Bronchial epithelial cell (primary cell): ENCODE measurements around the gene MICAL1. TPM values are rescaled to one million over a fixed set of nuclear protein-coding genes. Genes with fewer than 3 reads are reported as not detected.

Experiments
- DNase-seq: peaks from one replicate; pipeline ENCODE4 v3.0.0-alpha.2; 2010; ENCODE audit warnings: low read depth
- FAIRE-seq: peaks from 2 replicates; lab custom pipeline; 2011; peaks lifted over from hg19 to GRCh38; lab: Jason Lieb, UNC
- H3K27me3 ChIP-seq: 2 replicates; pipeline ENCODE4 v1.5.1; 2011; ENCODE audit warnings: low read length; ENCODE audit not compliant: control insufficient read depth, insufficient read depth
- H3K36me3 ChIP-seq: 2 replicates; pipeline ENCODE4 v1.5.1; 2011; ENCODE audit warnings: low read length; ENCODE audit not compliant: control insufficient read depth, insufficient read depth
- H3K4me3 ChIP-seq: 2 replicates; pipeline ENCODE4 v1.5.1; 2011; ENCODE audit warnings: mild to moderate bottlenecking, low read depth, low read length, control low read depth
- CTCF ChIP-seq: IDR thresholded peaks from 2 replicates; pipeline ENCODE4 v1.5.1; 2011; ENCODE audit warnings: mild to moderate bottlenecking, moderate library complexity, low read length, control low read depth, inconsistent platforms; ENCODE audit not compliant: insufficient read depth, severe bottlenecking
- total RNA-seq: library from RNA; depleted of rRNA; stranded (reverse); fragments of >200 nt; gene quantifications from 2 replicates; pipeline ENCODE4 v1.2.1, GENCODE V29; 2014

Gene MICAL1
- total RNA-seq, 1 donor from 2014 or later, result 14.2 TPM

- TF ChIP-seq CTCF, result no peak
These were observed 25.5 kb upstream of the MICAL1 start for GRCh38 chr6:109480993-109481480.

GRCh38 chr6:109478841-109479624 lies 23.5 kb upstream of the MICAL1 start:
- Histone ChIP-seq H3K27me3 (no peaks in the 10 kb centered on the region), H3K36me3 (peaks cover 12% of the 10 kb centered on the region), H3K4me3 (no peak overlapping the region)
- DNase-seq, result no peak
- FAIRE-seq, result no peak
- no peak for TF ChIP-seq CTCF

More at GRCh38 chr6:109480993-109481480, 25.5 kb upstream of the MICAL1 start:
- Histone ChIP-seq H3K4me3 (no peak overlapping the region), H3K27me3 (no peaks in the 10 kb centered on the region), H3K36me3 (peaks cover 9% of the 10 kb centered on the region)
- DNase-seq (no peak), FAIRE-seq (no peak)

- Histone ChIP-seq H3K4me3 (no peak overlapping the region), H3K36me3 (peaks cover 12% of the 10 kb centered on the region), H3K27me3 (no peaks in the 10 kb centered on the region)
- DNase-seq (no peak), FAIRE-seq (no peak)
- no peak for TF ChIP-seq CTCF
These were observed 22.7 kb upstream of the MICAL1 start for GRCh38 chr6:109478222-109478805.

- TF ChIP-seq CTCF, result no peak
- no peak overlapping the region for H3K4me3 ChIP-seq
- FAIRE-seq (no peak), DNase-seq (no peak)
- peaks cover 12% of the 10 kb centered on the region for H3K36me3 ChIP-seq
- H3K27me3 ChIP-seq, result no peaks in the 10 kb centered on the region
These were observed 22.2 kb upstream of the MICAL1 start for GRCh38 chr6:109477725-109478124.

- no peak for FAIRE-seq
These were observed 21.6 kb upstream of the MICAL1 start for GRCh38 chr6:109477184-109477583.

More at GRCh38 chr6:109477184-109477583, 21.6 kb upstream of the MICAL1 start:
- peaks cover 13% of the 10 kb centered on the region for H3K36me3 ChIP-seq
- no peak for DNase-seq
- no peaks in the 10 kb centered on the region for H3K27me3 ChIP-seq
- no peak for TF ChIP-seq CTCF
- no peak overlapping the region for H3K4me3 ChIP-seq
